Caco-2 (cell line): Measurements from ENCODE around the gene CTIF. TPM values are rescaled to one million over a fixed set of nuclear protein-coding genes. Genes with fewer than 3 reads are reported as not detected.

Experiments used
- BruUV-seq: library from RNA; stranded (reverse); fragments of 400-500 nt; replicated peaks from 2 replicates; lab custom pipeline; 2021; lab: Mats Ljungman, UMichigan
- CTCF ChIA-PET: fragments of 300-600 bp; sonication (Branson Sonifier 250); formaldehyde crosslinking; loops from one replicate; lab custom pipeline; 2022; ENCODE audit warnings: antibody characterized with exemption; lab: Charles Lee
- POLR2A ChIA-PET: fragments of 300-600 bp; sonication (Branson Sonifier 250); formaldehyde crosslinking; loops from one replicate; lab custom pipeline; 2022; ENCODE audit warnings: antibody characterized with exemption; lab: Charles Lee
- DNase-seq, 2 experiments: peaks; one replicate each; pipeline versions ENCODE4 v3.0.0 to v3.0.0-alpha.2; 2020 to 2022
- H3K27me3 ChIP-seq: replicated peaks from 2 replicates; pipeline ENCODE4 v1.6.0; 2011; ENCODE audit warnings: low read length; ENCODE audit not compliant: control insufficient read depth, insufficient read depth
- H3K36me3 ChIP-seq: 2 replicates; pipeline ENCODE4 v1.5.1; 2011; ENCODE audit warnings: low read length; ENCODE audit not compliant: control insufficient read depth, insufficient read depth
- H3K4me1 ChIP-seq: fragments of 250-450 bp; sonication (Bioruptor Pico); 2 replicates; pipeline ENCODE4 v1.5.1; 2020; ENCODE audit warnings: mild to moderate bottlenecking
- H3K4me3 ChIP-seq: 2 replicates; pipeline ENCODE4 v1.5.1; 2011; ENCODE audit warnings: low read depth, mild to moderate bottlenecking, control low read depth, low read length
- H3K9me3 ChIP-seq: fragments of 250-450 bp; sonication (Bioruptor Pico); 2 replicates; pipeline ENCODE4 v1.5.1; 2020; ENCODE audit warnings: mild to moderate bottlenecking, moderate library complexity
- H3K27ac Mint-ChIP-seq: one replicate; pipeline ENCODE4 v1.8.0; 2022; ENCODE audit warnings: mixed read lengths; ENCODE audit not compliant: unreplicated experiment
- H3K27me3 Mint-ChIP-seq: one replicate; pipeline ENCODE4 v1.8.0; 2022; ENCODE audit warnings: mixed read lengths; ENCODE audit not compliant: insufficient read depth, unreplicated experiment
- H3K36me3 Mint-ChIP-seq: one replicate; pipeline ENCODE4 v1.8.0; 2022; ENCODE audit warnings: mild to moderate bottlenecking, mixed read lengths; ENCODE audit not compliant: insufficient read depth, unreplicated experiment
- H3K4me1 Mint-ChIP-seq: one replicate; pipeline ENCODE4 v1.8.0; 2022; ENCODE audit warnings: low read depth, mixed read lengths; ENCODE audit not compliant: unreplicated experiment
- H3K4me3 Mint-ChIP-seq: one replicate; pipeline ENCODE4 v1.8.0; 2022; ENCODE audit warnings: mild to moderate bottlenecking, moderate library complexity, mixed read lengths; ENCODE audit not compliant: unreplicated experiment
- H3K9me3 Mint-ChIP-seq: one replicate; pipeline ENCODE4 v1.8.0; 2022; ENCODE audit warnings: mixed read lengths; ENCODE audit not compliant: unreplicated experiment
- intact Hi-C: fragments of 100-400 bp; cut with micrococcal nuclease; formaldehyde crosslinking; loops from one replicate; pipeline ENCODE4 v1.10.0; 2022; ENCODE audit not compliant: unreplicated experiment
- total RNA-seq: library from RNA; stranded (reverse); gene quantifications from 2 replicates; pipeline ENCODE4 v1.2.3, GENCODE V29; 2022
- TF ChIP-seq, protein P1 (sequence below), 2 experiments: fragments of 200-600 bp in 1 of 2; IDR thresholded peaks; 1 replicate in 1 of 2; 2 replicates in 1 of 2; pipeline versions ENCODE4 v1.5.1 to v1.8.0; 2011 to 2022; ENCODE audit warnings: antibody characterized with exemption in 1 of 2, control low read depth in 1 of 2, inconsistent platforms in 1 of 2, low read depth in 1 of 2, low read length in 1 of 2, mild to moderate bottlenecking in 1 of 2, moderate library complexity in 1 of 2; ENCODE audit not compliant: insufficient read depth in 1 of 2, severe bottlenecking in 1 of 2, unreplicated experiment in 1 of 2

CTIF gene
- total RNA-seq, 1 experiment from 2014 or later, result 19.9 TPM

DNA sequence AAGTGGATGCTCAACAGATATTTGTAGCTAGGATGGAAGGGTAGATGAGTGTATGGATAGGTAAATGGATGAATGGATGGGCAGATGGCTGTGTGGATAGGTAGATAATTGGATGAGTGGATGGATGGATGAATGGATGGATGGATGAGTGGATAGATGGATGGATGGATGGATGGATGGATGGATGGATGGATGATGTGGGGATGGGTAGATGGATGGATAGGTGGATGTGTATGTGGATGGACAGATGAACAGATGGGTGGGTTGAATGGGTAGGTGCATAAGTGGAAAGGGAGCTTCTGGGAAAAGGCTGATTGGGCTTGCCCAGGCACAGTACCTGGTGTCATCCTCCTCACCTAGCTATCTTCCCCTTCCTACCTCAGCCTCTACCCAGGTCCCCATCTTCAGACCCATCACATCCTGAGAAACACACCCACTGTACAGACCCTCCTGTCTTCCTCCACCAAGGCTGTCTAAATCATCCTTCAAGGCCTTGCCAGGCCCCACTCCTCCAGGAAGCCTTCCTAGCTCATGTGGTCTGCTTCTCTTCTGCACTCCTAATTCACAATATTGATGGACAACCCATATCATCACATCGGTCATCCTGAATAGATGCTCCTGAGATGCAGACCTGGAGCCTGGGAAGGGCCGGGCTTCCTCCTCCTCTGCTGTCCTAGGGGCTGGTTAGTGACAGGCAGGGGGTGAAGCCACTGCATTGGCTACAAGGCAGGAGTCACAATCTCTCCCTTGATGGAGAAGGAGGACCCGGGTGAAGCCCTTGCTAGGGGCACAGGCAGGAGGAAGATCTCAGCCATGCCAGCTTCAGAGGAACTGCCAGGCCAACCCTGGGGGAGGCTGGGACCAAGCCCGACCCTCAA lies 362.6 kb downstream of the CTIF start:
- Mint-ChIP-seq H3K36me3 (no peaks in the 10 kb centered on the region), H3K27me3 (no peaks in the 10 kb centered on the region), H3K27ac (no peak overlapping the region), H3K9me3 (peaks cover 15% of the 10 kb centered on the region), H3K4me1 (no peaks in the 10 kb centered on the region), H3K4me3 (no peak overlapping the region)
- POLR2A ChIA-PET, result no interaction called here
- no peaks in the 10 kb centered on the region for H3K9me3 ChIP-seq
- TF ChIP-seq, protein P1, sequence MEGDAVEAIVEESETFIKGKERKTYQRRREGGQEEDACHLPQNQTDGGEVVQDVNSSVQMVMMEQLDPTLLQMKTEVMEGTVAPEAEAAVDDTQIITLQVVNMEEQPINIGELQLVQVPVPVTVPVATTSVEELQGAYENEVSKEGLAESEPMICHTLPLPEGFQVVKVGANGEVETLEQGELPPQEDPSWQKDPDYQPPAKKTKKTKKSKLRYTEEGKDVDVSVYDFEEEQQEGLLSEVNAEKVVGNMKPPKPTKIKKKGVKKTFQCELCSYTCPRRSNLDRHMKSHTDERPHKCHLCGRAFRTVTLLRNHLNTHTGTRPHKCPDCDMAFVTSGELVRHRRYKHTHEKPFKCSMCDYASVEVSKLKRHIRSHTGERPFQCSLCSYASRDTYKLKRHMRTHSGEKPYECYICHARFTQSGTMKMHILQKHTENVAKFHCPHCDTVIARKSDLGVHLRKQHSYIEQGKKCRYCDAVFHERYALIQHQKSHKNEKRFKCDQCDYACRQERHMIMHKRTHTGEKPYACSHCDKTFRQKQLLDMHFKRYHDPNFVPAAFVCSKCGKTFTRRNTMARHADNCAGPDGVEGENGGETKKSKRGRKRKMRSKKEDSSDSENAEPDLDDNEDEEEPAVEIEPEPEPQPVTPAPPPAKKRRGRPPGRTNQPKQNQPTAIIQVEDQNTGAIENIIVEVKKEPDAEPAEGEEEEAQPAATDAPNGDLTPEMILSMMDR (IDR thresholded peaks at IDR 0.05; ENCODE audit: insufficient read depth in 1 of 2, low read depth in 1 of 2, low read length in 1 of 2, severe bottlenecking in 1 of 2, unreplicated experiment in 1 of 2), result no peak
- no peak overlapping the region for H3K4me3 ChIP-seq
- no peaks in the 10 kb centered on the region for H3K36me3 ChIP-seq
- DNase-seq, result no peak
- H3K27me3 ChIP-seq, result no peaks in the 10 kb centered on the region
- no TSS peak for BruUV-seq
- intact Hi-C loops, result no loop called here
- no peaks in the 10 kb centered on the region for H3K4me1 ChIP-seq
- CTCF ChIA-PET, result no interaction called here

DNA sequence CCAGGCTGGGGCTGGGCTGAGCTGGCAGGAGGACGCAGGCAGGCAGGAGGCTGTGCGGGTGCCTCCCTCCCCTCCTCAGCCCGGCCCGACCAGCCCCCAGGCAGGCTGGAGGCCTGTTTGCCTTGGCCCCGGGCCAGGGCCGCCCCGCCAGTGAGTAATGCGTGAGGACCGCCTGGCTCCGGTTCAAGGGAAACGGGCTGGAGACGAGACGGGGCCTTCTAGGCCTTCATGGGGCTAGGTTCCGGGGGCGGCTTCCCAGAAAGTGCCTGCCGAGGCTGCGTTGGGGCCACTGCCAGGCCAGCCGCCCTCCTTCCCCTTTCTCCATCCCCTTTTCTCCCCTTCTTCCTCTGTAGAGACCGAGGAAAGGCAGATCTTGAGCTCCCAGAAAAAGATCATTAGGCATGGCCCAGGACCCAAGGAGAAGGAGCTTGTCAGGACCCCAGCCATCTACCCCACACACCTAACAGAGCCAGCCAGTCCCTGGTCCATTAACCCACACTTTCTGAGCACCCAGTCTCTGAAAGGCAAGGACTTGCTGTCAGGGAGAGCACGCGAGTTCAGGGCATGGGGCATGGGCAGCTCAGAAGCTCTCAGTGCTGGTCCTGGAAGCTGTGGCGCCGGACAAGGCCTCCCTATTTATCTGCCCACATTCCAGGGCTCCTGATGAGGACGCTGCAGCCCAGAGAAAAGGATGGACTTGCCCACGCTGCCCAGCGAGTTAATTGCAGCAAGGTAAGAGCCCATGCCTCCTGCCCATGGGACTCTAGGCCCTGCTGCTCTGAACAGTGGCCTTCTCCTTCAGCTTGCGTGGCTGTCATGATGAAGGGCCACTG lies 363.4 kb downstream of the CTIF start:
- H3K4me1 ChIP-seq, result no peaks in the 10 kb centered on the region
- no peak overlapping the region for H3K4me3 ChIP-seq
- H3K9me3 ChIP-seq, result no peaks in the 10 kb centered on the region
- no peak overlapping the region for H3K4me3 Mint-ChIP-seq
- no peak for DNase-seq
- intact Hi-C loops, result no loop called here
- no peaks in the 10 kb centered on the region for H3K36me3 Mint-ChIP-seq
- no peaks in the 10 kb centered on the region for H3K27me3 ChIP-seq
- no peak overlapping the region for H3K27ac Mint-ChIP-seq
- no peaks in the 10 kb centered on the region for H3K36me3 ChIP-seq
- ChIA-PET CTCF (no interaction called here), POLR2A (no interaction called here)
- no peaks in the 10 kb centered on the region for H3K27me3 Mint-ChIP-seq
- peaks cover 15% of the 10 kb centered on the region for H3K9me3 Mint-ChIP-seq
- H3K4me1 Mint-ChIP-seq, result no peaks in the 10 kb centered on the region
- BruUV-seq, result no TSS peak
- TF ChIP-seq, protein P1 (IDR thresholded peaks at IDR 0.05; ENCODE audit: insufficient read depth in 1 of 2, low read depth in 1 of 2, low read length in 1 of 2, severe bottlenecking in 1 of 2, unreplicated experiment in 1 of 2), result no peak

DNA sequence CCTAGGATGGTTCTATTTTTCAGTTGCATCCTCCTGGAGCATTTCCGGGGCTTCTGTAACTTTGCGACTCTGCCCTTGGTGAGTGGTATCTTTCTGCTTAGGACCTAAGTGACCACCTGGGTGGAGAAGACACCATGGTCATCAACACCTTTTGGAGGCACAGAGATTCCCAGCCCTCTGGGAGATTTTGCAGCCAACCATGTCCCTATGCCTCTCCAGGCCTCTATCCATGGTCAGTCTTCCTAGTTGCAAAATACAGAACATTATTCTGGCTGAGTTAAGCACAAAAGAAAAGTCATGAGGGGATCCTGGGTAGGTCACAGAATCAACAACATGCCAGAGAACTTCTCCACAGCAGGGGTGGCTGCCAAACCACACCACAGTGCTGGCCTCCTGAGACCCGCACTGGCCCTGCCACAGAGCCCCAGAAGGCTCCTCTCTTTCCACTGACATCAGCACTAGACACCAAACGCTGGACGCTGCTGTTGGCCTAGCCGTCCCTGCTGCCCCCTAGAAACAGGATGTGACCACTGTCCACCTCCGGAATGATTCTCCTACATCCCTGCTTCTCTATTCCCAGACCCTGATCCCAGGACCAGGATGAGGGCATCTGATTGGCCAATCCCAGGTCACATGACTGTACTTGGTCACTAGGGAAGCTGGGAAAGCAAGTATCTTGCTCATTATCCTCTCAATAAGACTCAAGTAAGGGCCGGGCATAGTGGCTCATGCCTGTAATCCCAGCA lies 364.2 kb downstream of the CTIF start:
- Histone ChIP-seq H3K36me3 (no peaks in the 10 kb centered on the region), H3K4me3 (no peak overlapping the region), H3K9me3 (no peaks in the 10 kb centered on the region), H3K4me1 (no peaks in the 10 kb centered on the region), H3K27me3 (no peaks in the 10 kb centered on the region)
- Mint-ChIP-seq H3K36me3 (no peaks in the 10 kb centered on the region), H3K4me3 (no peak overlapping the region), H3K9me3 (peaks cover 15% of the 10 kb centered on the region), H3K27me3 (no peaks in the 10 kb centered on the region), H3K27ac (no peak overlapping the region), H3K4me1 (no peaks in the 10 kb centered on the region)
- BruUV-seq, result no TSS peak
- no peak for DNase-seq
- TF ChIP-seq, protein P1 (IDR thresholded peaks at IDR 0.05; ENCODE audit: insufficient read depth in 1 of 2, low read depth in 1 of 2, low read length in 1 of 2, severe bottlenecking in 1 of 2, unreplicated experiment in 1 of 2), result no peak
- ChIA-PET POLR2A (no interaction called here), CTCF (no interaction called here)
- intact Hi-C loops, result no loop called here
